Mucosa of descending colon (tissue), 3 donors: ENCODE measurements around the gene MTUS2. TPM values are rescaled to one million over a fixed set of nuclear protein-coding genes. Genes with fewer than 3 reads are reported as not detected.

Experiments used
- ATAC-seq: fragments of 200-7000 bp; cut with Tn5 transposase; one replicate; pipeline ENCODE4 v1.9.1; 2020; ENCODE audit warnings: mild to moderate bottlenecking, moderate library complexity
- DNase-seq, 3 donors: peaks; one replicate each; pipeline ENCODE4 v3.0.0-alpha.2; 2020
- H3K36me3 ChIP-seq: fragments of 200-600 bp; one replicate; pipeline ENCODE4 v1.8.0; 2021; ENCODE audit warnings: low read depth, mild to moderate bottlenecking
- H3K4me1 ChIP-seq: fragments of 200-600 bp; one replicate; pipeline ENCODE4 v1.8.0; 2021; ENCODE audit warnings: low read depth, mild to moderate bottlenecking
- H3K4me3 ChIP-seq: fragments of 200-600 bp; one replicate; pipeline ENCODE4 v1.8.0; 2021; ENCODE audit warnings: mild to moderate bottlenecking
- H3K9me3 ChIP-seq: fragments of 200-600 bp; one replicate; pipeline ENCODE4 v1.8.0; 2021; ENCODE audit warnings: mild to moderate bottlenecking
- intact Hi-C, 2 donors: fragments of 100-400 bp; cut with DNase I in 1 of 2; cut with micrococcal nuclease in 1 of 2; formaldehyde crosslinking; loops; one replicate each; pipeline versions ENCODE4 v1.11.0 to v1.11.1; 2022; cut with DNase I, micrococcal nuclease
- total RNA-seq, 3 donors: library from RNA; stranded (reverse); fragmentation: NEBNext Ultra II Directional in 2 of 3; extraction: Animal tissue kit (Norgen Biotek cat#: 25700) in 2 of 3; gene quantifications; one replicate each; pipeline versions ENCODE4 v1.2.1 to v1.2.4, GENCODE V29; 2021 to 2023
- TF ChIP-seq, protein P1 (sequence below): fragments of 200-600 bp; IDR thresholded peaks from one replicate; pipeline ENCODE4 v1.8.0; 2022; ENCODE audit warnings: antibody characterized with exemption, mild to moderate bottlenecking
- donor health status: DM: no; HTN: no; CAD: no; lungs with moderate emphysema.
- donor health status: DM: no; HTN: no; CAD: no.
- donor health status: DM: no; HTN: yes; CAD: no.

Gene MTUS2
- total RNA-seq, 3 donors from 2014 or later: 0.09 to 0.85 (median 0.60) TPM

DNA sequence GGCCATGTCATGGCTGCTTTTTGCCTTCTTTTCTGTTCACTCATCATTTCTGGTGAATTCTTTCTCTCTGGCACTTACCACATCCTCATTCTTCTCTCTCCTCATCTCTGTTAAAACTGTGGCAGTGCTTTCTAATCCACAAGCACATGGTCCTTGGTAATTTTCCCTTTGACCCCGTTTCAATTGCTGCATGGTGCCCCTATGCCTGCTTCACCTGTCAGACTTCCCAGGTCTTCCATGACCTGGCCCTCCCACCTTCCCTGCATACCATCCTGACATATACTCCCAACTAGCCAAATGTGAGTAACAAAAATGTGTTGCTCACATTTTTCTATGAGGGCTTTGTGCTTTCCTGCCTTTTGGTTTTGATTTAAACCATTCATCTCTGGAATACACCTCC lies 286.5 kb downstream of the MTUS2 start:
- Histone ChIP-seq H3K9me3 (no peaks in the 10 kb centered on the region), H3K36me3 (no peaks in the 10 kb centered on the region), H3K4me1 (no peaks in the 10 kb centered on the region), H3K4me3 (no peak overlapping the region)
- TF ChIP-seq, protein P1, sequence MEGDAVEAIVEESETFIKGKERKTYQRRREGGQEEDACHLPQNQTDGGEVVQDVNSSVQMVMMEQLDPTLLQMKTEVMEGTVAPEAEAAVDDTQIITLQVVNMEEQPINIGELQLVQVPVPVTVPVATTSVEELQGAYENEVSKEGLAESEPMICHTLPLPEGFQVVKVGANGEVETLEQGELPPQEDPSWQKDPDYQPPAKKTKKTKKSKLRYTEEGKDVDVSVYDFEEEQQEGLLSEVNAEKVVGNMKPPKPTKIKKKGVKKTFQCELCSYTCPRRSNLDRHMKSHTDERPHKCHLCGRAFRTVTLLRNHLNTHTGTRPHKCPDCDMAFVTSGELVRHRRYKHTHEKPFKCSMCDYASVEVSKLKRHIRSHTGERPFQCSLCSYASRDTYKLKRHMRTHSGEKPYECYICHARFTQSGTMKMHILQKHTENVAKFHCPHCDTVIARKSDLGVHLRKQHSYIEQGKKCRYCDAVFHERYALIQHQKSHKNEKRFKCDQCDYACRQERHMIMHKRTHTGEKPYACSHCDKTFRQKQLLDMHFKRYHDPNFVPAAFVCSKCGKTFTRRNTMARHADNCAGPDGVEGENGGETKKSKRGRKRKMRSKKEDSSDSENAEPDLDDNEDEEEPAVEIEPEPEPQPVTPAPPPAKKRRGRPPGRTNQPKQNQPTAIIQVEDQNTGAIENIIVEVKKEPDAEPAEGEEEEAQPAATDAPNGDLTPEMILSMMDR: no peak
- intact Hi-C loops: no loop called here
- DNase-seq: no peak
- no peak for ATAC-seq

DNA sequence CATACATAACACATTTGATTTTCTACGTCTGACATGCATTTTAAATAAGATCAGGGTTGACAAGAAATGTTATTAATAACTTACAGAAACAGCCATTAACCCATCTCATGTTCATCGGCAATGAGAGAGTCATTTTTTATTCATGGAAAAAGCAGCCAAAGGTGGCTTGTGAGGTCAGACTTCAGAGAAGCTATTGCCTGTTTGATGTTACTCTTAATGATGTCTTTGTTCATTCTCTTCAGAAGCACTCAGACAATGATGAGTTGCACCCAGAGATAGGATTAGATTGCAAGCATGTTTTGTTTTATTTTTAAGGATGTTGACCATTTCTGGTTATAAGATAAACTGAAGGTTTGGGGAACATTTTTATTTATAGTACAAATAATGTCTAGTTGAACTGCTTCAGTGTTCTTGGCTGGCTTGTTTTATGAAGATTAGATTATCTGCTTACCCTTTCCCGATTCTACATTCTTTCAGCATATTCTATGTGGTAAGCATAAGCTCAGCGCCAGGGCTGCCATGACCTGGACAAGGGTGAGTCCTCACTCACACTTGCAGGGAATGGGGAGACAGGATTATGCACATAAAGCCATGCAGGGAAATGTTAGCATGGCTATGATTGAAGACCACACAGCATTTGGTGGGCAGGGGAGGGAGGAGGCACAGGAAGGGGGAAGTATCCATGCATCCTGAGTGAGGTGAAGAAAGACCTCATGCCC lies 288.1 kb downstream of the MTUS2 start:
- H3K4me3 ChIP-seq: no peak overlapping the region
- ATAC-seq (no peak), DNase-seq (no peak)
- no peaks in the 10 kb centered on the region for H3K36me3 ChIP-seq
- intact Hi-C loops: no loop called here
- H3K9me3 ChIP-seq: no peaks in the 10 kb centered on the region
- TF ChIP-seq, protein P1: no peak
- H3K4me1 ChIP-seq: no peaks in the 10 kb centered on the region

DNA sequence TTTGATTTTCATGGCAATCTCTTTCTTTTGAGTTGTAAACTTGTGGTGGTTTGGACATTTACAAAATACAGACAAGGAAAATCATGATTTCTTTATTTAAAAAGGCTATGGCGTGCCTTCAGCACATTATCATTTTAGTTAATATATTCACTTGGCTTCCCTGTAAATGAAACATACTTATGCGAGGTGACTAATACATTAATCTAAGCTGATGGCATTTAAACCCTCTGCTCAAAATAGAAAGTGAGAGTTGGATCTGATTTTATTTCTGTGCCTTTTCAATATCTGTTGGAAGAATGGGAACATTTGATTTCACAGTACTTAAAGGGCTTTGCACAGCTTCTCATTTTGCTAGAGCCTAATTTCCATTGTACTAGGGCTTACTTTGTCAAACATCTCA lies 289.8 kb downstream of the MTUS2 start:
- no peak for DNase-seq
- TF ChIP-seq, protein P1: no peak
- intact Hi-C loops: no loop called here

DNA sequence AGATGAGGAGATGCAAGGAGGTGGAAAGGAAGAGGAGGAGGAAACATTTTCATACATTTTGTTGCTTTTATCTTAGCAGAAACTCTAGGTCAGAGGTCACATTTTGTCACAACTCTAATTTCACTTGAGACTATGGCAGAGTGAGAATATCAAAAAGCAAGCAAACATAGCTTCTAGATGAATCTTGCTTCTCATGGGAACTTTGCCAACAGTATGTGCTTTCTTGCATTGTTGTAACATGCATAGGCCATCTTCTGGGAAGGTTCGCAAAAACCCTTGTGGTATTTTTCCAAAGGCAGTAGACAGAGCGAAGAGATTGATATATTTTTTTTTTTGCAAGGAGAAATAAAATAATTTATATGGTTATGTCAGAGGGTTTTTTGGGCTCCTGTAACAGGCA lies 291.3 kb downstream of the MTUS2 start:
- ATAC-seq: no peak
- no peak overlapping the region for H3K4me3 ChIP-seq
- peaks cover 2% of the 10 kb centered on the region for H3K9me3 ChIP-seq
- no peaks in the 10 kb centered on the region for H3K36me3 ChIP-seq
- no peak for DNase-seq
- intact Hi-C loops: no loop called here
- H3K4me1 ChIP-seq: no peaks in the 10 kb centered on the region
- TF ChIP-seq, protein P1: no peak

More for the DNA sequence above, 289.8 kb downstream of the MTUS2 start:
- H3K4me3 ChIP-seq: no peak overlapping the region
- H3K36me3 ChIP-seq: no peaks in the 10 kb centered on the region
- no peak for ATAC-seq
- no peaks in the 10 kb centered on the region for H3K4me1 ChIP-seq
- H3K9me3 ChIP-seq: no peaks in the 10 kb centered on the region

DNA sequence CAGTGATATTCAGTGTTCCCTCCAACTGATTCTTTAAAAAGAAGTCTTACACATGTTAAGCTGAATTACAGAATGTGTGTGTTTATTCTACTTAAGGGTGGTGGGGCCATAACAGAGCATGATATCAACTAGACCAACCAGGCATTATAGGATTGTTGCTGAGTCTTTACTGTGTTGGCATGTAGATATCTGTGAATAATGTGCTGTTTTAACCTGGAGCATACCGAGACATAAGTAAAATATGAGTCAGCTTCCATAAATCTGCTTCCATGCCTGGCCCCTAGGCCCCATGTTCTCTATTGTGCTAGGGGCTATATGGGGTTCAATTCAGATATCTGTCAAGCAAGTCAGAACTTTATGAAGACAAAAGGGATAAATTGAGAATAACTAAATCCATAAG lies 295.7 kb downstream of the MTUS2 start:
- no peaks in the 10 kb centered on the region for H3K4me1 ChIP-seq
- H3K9me3 ChIP-seq: peaks cover 2% of the 10 kb centered on the region
- H3K36me3 ChIP-seq: no peaks in the 10 kb centered on the region
- TF ChIP-seq, protein P1: no peak
- no peak overlapping the region for H3K4me3 ChIP-seq
- no peak for ATAC-seq
- intact Hi-C loops: no loop called here
- no peak for DNase-seq
